ENCODE results near the gene TBXAS1. TPM values are rescaled to one million over a fixed set of nuclear protein-coding genes. Genes with fewer than 3 reads are reported as not detected.

The TBXAS1 gene
- total RNA-seq, 1 experiment from 2014 or later = 2.3 TPM

GRCh38 chr7:139915268-139915863 lies 86.3 kb downstream of the TBXAS1 start:
- TF ChIP-seq GTF2I (CRISPR knock-in tag; conservative IDR thresholded peaks at IDR 0.05) (no peak), RELA (CRISPR knock-in tag; IDR thresholded peaks at IDR 0.05; ENCODE audit: borderline replicate concordance) (no peak), ZNF317 (CRISPR knock-in tag; IDR thresholded peaks at IDR 0.05; ENCODE audit: borderline replicate concordance, low read depth) (no peak), PRDM15 (CRISPR knock-in tag; IDR thresholded peaks at IDR 0.05) (no peak), USF1 (CRISPR knock-in tag; IDR thresholded peaks at IDR 0.05) (no peak), GRHL2 (CRISPR knock-in tag; IDR thresholded peaks at IDR 0.05; ENCODE audit: insufficient replicate concordance, severe bottlenecking) (no peak), ZNF138 (CRISPR knock-in tag; conservative IDR thresholded peaks at IDR 0.05) (no peak), NFATC4 (CRISPR knock-in tag; IDR thresholded peaks at IDR 0.05) (no peak)
- TF ChIP-seq, protein P1, sequence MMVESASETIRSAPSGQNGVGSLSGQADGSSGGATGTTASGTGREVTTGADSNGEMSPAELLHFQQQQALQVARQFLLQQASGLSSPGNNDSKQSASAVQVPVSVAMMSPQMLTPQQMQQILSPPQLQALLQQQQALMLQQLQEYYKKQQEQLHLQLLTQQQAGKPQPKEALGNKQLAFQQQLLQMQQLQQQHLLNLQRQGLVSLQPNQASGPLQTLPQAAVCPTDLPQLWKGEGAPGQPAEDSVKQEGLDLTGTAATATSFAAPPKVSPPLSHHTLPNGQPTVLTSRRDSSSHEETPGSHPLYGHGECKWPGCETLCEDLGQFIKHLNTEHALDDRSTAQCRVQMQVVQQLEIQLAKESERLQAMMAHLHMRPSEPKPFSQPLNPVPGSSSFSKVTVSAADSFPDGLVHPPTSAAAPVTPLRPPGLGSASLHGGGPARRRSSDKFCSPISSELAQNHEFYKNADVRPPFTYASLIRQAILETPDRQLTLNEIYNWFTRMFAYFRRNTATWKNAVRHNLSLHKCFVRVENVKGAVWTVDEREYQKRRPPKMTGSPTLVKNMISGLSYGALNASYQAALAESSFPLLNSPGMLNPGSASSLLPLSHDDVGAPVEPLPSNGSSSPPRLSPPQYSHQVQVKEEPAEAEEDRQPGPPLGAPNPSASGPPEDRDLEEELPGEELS (CRISPR knock-in tag; IDR thresholded peaks at IDR 0.05) = no peak
- TF ChIP-seq, protein P2, sequence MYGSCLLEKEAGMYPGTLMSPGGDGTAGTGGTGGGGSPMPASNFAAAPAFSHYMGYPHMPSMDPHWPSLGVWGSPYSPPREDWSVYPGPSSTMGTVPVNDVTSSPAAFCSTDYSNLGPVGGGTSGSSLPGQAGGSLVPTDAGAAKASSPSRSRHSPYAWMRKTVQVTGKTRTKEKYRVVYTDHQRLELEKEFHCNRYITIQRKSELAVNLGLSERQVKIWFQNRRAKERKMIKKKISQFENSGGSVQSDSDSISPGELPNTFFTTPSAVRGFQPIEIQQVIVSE (CRISPR knock-in tag; IDR thresholded peaks at IDR 0.05; ENCODE audit: borderline replicate concordance) = no peak
- no peaks in the 10 kb centered on the region for H3K9me3 Mint-ChIP-seq
- H3K27ac Mint-ChIP-seq = no peak overlapping the region
- no peaks in the 10 kb centered on the region for H3K27me3 Mint-ChIP-seq (ENCODE audit: low read depth)
- ChIA-PET CTCF (interaction anchor here (1.1 kb wide), 1 partner anchor 87 kb away, joined by 3 read pairs; no protein-coding TSS in a partner anchor), POLR2A (no interaction called here)
- no peak overlapping the region for H3K4me3 Mint-ChIP-seq
- DNase-seq (ENCODE audit: low spot score) (no peak), ATAC-seq (no peak)
- no peaks in the 10 kb centered on the region for H3K36me3 Mint-ChIP-seq
- H3K4me1 Mint-ChIP-seq = no peaks in the 10 kb centered on the region

- no peaks in the 10 kb centered on the region for H3K9me3 Mint-ChIP-seq
- CTCF ChIA-PET = interaction anchor here (1.1 kb wide), 1 partner anchor 86 kb away, joined by 3 read pairs; no protein-coding TSS in a partner anchor
- H3K4me1 Mint-ChIP-seq = no peaks in the 10 kb centered on the region
- POLR2A ChIA-PET = no interaction called here
- no peak for TF ChIP-seq PREB (CRISPR knock-in tag; IDR thresholded peaks at IDR 0.05; ENCODE audit: borderline replicate concordance)
- TF ChIP-seq E2F5 (CRISPR knock-in tag; IDR thresholded peaks at IDR 0.05) = no peak
- TF ChIP-seq NR3C1 (CRISPR knock-in tag; conservative IDR thresholded peaks at IDR 0.05; ENCODE audit: low read depth) = no peak
- H3K36me3 Mint-ChIP-seq = no peaks in the 10 kb centered on the region
- H3K27me3 Mint-ChIP-seq (ENCODE audit: low read depth) = no peaks in the 10 kb centered on the region
- no peak overlapping the region for H3K27ac Mint-ChIP-seq
- no peak for ATAC-seq
- H3K4me3 Mint-ChIP-seq = no peak overlapping the region
- DNase-seq (ENCODE audit: low spot score) = no peak
Observed at GRCh38 chr7:139915864-139916716, 87.0 kb downstream of the TBXAS1 start.

All from WTC11 (cell line).